ENCODE data around the gene RAVER2. TPM values are rescaled to one million over a fixed set of nuclear protein-coding genes. Genes with fewer than 3 reads are reported as not detected.

Gene RAVER2
- polyA plus RNA-seq, 3 donors, result 0.38 to 1.3 (median 0.69) TPM

DNA sequence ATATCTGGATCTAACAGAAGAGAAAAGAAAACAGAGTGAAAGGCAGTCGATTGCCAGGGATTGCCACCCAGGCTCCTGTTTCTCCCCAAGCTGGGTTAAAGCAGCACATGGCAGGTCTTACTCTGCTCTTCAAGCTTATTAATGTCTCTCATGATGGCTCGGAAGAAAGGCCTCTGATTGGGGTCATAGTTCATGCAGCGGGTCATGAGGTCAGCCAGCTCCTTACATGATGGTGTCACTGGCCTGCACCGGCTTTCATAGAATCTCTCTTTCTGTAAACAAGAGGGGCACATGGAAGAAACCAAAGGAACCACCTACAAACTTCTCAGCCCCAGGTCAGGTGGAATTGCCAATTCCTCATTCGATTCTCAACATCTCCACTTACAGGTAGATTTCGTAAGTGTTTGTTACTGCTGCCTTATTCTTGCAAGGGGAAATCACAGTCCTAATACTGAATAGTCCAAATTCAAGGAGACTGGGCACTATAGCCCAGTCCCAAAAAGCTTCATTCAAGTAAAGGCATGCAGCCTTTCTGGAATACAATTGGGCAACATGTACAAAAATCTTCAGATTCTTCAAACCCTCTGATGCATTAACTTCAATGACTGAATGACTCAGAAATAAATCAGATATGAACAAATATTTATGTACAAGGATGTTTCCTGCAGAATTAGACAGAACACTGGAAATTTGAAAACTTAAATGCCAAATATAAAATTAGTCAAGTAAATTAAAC is 96.6 kb downstream of the RAVER2 start:
- Mint-ChIP-seq H3K4me3 (no peak overlapping the region), H3K4me1 (peaks cover 19% of the 10 kb centered on the region), H3K9me3 (no peaks in the 10 kb centered on the region), H3K27ac (peak overlapping the region in 4 of 7 donors; percentile 6 to 31 (median 15)), H3K36me3 (peaks cover 81 to 90% of the 10 kb centered on the region in 2 donors), H3K27me3 (ENCODE audit: low read depth in 3 of 3) (peaks cover 0 to 1% (median 0%) of the 10 kb centered on the region in 3 donors)
- H2AFZ ChIP-seq (ENCODE audit: insufficient read depth, low read depth, low read length, poor library complexity, severe bottlenecking), result no peak overlapping the region
- peaks cover 15% of the 10 kb centered on the region in 2 donors for H3K4me1 ChIP-seq (ENCODE audit: control insufficient read depth in 1 of 2, insufficient read depth in 2 of 2, low read length in 2 of 2)
- no peak overlapping the region for H3K4me3 ChIP-seq (replicated peaks in 1 of 3; ENCODE audit: low read depth in 2 of 3, low read length in 3 of 3)
- 98% methylated on average over 4 of the region's 6 CpGs for WGBS (ENCODE audit: insufficient coverage)
- H3K79me2 ChIP-seq (ENCODE audit: insufficient read depth, low read length), result no peaks in the 10 kb centered on the region
- H3K4me2 ChIP-seq (replicated peaks; ENCODE audit: extremely low read depth, low read length, poor library complexity, severe bottlenecking), result no peak overlapping the region
- intact Hi-C loops (cut with micrococcal nuclease), result no loop called here
- no peaks in the 10 kb centered on the region for H4K20me1 ChIP-seq (ENCODE audit: insufficient read depth, low read length)
- H3K27ac ChIP-seq (ENCODE audit: low read depth in 1 of 2, low read length in 2 of 2), result peak overlapping the region in 1 of 2 donors; percentile 57
- H3K9ac ChIP-seq (ENCODE audit: insufficient read depth, low read length, poor library complexity, severe bottlenecking), result no peak overlapping the region
- DNase-seq, result no peak
- peaks cover 82 to 91% of the 10 kb centered on the region in 2 donors for H3K36me3 ChIP-seq (replicated peaks in 1 of 2; ENCODE audit: control insufficient read depth in 1 of 2, insufficient read depth in 2 of 2, low read length in 2 of 2)
- TF ChIP-seq, protein P1, sequence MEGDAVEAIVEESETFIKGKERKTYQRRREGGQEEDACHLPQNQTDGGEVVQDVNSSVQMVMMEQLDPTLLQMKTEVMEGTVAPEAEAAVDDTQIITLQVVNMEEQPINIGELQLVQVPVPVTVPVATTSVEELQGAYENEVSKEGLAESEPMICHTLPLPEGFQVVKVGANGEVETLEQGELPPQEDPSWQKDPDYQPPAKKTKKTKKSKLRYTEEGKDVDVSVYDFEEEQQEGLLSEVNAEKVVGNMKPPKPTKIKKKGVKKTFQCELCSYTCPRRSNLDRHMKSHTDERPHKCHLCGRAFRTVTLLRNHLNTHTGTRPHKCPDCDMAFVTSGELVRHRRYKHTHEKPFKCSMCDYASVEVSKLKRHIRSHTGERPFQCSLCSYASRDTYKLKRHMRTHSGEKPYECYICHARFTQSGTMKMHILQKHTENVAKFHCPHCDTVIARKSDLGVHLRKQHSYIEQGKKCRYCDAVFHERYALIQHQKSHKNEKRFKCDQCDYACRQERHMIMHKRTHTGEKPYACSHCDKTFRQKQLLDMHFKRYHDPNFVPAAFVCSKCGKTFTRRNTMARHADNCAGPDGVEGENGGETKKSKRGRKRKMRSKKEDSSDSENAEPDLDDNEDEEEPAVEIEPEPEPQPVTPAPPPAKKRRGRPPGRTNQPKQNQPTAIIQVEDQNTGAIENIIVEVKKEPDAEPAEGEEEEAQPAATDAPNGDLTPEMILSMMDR (IDR thresholded peaks at IDR 0.05), result no peak
- no peaks in the 10 kb centered on the region for H3K9me3 ChIP-seq (replicated peaks in 1 of 2; ENCODE audit: control insufficient read depth in 1 of 2, insufficient read depth in 1 of 2, low read length in 2 of 2)
- H3K27me3 ChIP-seq (ENCODE audit: control insufficient read depth in 2 of 2, insufficient read depth in 2 of 2, low read length in 2 of 2), result no peaks in the 10 kb centered on the region

GRCh38 chr1:64842224-64842623 is 97.3 kb downstream of the RAVER2 start:
- Histone ChIP-seq H4K20me1 (ENCODE audit: insufficient read depth, low read length) (no peaks in the 10 kb centered on the region), H3K36me3 (replicated peaks in 1 of 2; ENCODE audit: control insufficient read depth in 1 of 2, insufficient read depth in 2 of 2, low read length in 2 of 2) (peaks cover 81 to 91% of the 10 kb centered on the region in 2 donors), H3K4me1 (ENCODE audit: control insufficient read depth in 1 of 2, insufficient read depth in 2 of 2, low read length in 2 of 2) (peaks cover 15% of the 10 kb centered on the region in 2 donors), H3K27ac (ENCODE audit: low read depth in 1 of 2, low read length in 2 of 2) (peak overlapping the region; percentile 30 to 57), H3K9me3 (replicated peaks in 1 of 2; ENCODE audit: control insufficient read depth in 1 of 2, insufficient read depth in 1 of 2, low read length in 2 of 2) (no peaks in the 10 kb centered on the region), H2AFZ (ENCODE audit: insufficient read depth, low read depth, low read length, poor library complexity, severe bottlenecking) (no peak overlapping the region), H3K79me2 (ENCODE audit: insufficient read depth, low read length) (no peaks in the 10 kb centered on the region), H3K9ac (ENCODE audit: insufficient read depth, low read length, poor library complexity, severe bottlenecking) (no peak overlapping the region), H3K4me2 (replicated peaks; ENCODE audit: extremely low read depth, low read length, poor library complexity, severe bottlenecking) (no peak overlapping the region), H3K27me3 (ENCODE audit: control insufficient read depth in 2 of 2, insufficient read depth in 2 of 2, low read length in 2 of 2) (no peaks in the 10 kb centered on the region), H3K4me3 (replicated peaks in 1 of 3; ENCODE audit: low read depth in 2 of 3, low read length in 3 of 3) (no peak overlapping the region)
- no peak overlapping the region for H3K4me3 Mint-ChIP-seq
- no CpG with 5 or more reads among the region's 2 CpGs for WGBS (ENCODE audit: insufficient coverage)
- peaks cover 81 to 90% of the 10 kb centered on the region in 2 donors for H3K36me3 Mint-ChIP-seq
- H3K4me1 Mint-ChIP-seq, result peaks cover 19% of the 10 kb centered on the region
- no peak for DNase-seq
- intact Hi-C loops (cut with micrococcal nuclease), result no loop called here
- peak overlapping the region in 5 of 7 donors; percentile 45 to 65 (median 59) for H3K27ac Mint-ChIP-seq
- no peaks in the 10 kb centered on the region for H3K9me3 Mint-ChIP-seq
- peaks cover 0 to 1% (median 0%) of the 10 kb centered on the region in 3 donors for H3K27me3 Mint-ChIP-seq (ENCODE audit: low read depth in 3 of 3)
- TF ChIP-seq, protein P1 (IDR thresholded peaks at IDR 0.05), result no peak

All from CD14-positive monocyte (primary cell).